Hindlimb muscle (tissue), 1 donor: ENCODE measurements around the gene CSGALNACT2. TPM values are rescaled to one million over a fixed set of nuclear protein-coding genes. Genes with fewer than 3 reads are reported as not detected.
"Not testable (repeated sequence)": the region's sequence is repeated elsewhere in the genome, so short reads cannot be mapped to it uniquely, and the experiment has no call there.

Experiments
- DNase-seq: peaks from one replicate; pipeline ENCODE4 v3.0.0-alpha.2; 2013
- polyA plus RNA-seq: library from polyadenylated mRNA; unstranded; fragments of 120-200 nt; gene quantifications from one replicate; pipeline ENCODE4 v1.2.1, GENCODE V29; 2013; ENCODE audit not compliant: insufficient read length

The CSGALNACT2 gene
- polyA plus RNA-seq, 1 donor: 24.2 TPM

DNA sequence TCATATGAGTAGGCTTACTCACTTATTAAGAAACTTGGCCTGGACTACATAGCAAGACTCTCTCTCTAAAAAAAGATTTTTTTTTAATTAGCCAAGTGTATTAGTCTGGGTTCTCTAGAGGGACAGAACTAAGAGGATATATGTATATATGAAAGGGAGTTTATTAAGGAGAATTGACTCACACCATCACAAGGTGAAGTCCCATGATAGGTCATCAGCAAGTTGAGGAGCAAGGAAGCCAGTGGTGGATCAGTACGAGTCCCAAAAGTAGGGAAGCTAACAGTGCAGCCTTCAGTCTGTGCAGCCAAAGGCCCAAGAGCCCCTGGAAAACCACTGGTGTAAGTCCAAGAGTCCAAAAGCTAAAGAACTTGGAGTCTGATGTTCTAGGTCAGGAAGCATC is 7.7 kb downstream of the CSGALNACT2 start:
- not testable (repeated sequence) for DNase-seq

DNA sequence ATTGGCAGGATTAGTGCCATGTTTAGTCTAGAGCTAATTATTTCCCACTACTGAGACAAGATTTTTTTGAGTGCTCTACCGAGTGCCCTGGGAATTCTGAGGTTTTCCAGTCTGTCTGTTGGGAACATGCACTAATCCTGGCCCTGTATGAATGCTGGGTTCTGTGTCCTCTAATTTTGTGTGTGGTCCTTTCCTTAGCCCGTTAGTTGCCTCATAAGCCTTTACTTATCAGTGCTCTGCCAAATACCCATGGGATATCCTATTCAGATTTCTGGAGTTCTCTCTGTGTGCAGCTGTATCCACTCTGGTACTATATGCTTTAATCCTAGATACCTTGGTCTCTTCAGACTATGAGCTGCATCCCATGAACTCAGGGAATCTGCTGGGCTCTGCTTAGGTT is 13.1 kb downstream of the CSGALNACT2 start:
- no peak for DNase-seq

DNA sequence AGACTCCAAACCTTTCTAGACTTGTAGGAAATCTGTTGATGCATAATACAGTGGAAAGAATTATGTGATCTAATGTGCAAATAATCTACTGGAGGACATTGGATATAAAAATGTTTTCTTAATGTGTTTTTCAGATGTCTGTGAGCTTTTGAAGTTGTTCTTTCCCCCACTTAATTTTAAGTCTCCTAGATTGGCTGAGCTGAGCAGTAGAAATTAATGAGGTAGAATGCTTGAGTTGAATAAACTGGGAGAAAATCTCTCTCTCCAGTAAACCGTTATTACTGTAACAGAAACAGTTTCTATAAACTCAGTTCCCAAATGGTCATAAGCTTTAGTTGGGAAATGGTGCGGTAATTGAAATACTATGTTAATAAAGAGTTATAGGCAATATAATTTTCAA is 15.7 kb downstream of the CSGALNACT2 start:
- peak; percentile 35 for DNase-seq

DNA sequence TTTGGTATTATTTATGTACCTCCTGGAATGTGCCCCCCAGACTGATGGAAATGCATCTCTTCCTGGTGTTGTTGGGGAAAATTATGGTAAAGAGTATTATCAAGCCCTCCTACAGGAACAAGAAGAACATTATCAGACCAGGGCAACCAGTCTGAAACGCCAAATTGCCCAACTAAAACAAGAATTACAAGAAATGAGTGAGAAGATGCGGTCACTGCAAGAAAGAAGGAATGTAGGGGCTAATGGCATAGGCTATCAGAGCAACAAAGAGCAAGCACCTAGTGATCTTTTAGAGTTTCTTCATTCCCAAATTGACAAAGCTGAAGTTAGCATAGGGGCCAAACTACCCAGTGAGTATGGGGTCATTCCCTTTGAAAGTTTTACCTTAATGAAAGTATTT is 17.0 kb downstream of the CSGALNACT2 start:
- no peak for DNase-seq

DNA sequence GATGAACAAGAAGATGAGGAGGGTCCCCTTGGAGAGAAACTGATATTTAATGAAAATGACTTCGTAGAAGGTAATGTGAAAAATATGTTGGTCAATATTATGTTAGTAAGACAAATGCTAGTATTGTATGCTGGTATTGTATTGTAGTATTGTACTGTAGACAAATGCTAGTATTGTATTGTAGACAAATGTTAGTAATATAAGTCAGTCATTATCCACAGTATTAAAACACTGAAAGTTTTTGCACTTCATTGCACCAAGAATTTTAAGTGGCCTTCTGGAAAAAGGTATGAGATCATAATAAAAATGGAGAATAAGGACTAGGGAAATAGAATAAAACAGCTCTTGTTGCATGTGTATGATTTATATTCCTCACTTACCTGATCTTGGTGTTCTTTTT is 17.5 kb downstream of the CSGALNACT2 start:
- no peak for DNase-seq

DNA sequence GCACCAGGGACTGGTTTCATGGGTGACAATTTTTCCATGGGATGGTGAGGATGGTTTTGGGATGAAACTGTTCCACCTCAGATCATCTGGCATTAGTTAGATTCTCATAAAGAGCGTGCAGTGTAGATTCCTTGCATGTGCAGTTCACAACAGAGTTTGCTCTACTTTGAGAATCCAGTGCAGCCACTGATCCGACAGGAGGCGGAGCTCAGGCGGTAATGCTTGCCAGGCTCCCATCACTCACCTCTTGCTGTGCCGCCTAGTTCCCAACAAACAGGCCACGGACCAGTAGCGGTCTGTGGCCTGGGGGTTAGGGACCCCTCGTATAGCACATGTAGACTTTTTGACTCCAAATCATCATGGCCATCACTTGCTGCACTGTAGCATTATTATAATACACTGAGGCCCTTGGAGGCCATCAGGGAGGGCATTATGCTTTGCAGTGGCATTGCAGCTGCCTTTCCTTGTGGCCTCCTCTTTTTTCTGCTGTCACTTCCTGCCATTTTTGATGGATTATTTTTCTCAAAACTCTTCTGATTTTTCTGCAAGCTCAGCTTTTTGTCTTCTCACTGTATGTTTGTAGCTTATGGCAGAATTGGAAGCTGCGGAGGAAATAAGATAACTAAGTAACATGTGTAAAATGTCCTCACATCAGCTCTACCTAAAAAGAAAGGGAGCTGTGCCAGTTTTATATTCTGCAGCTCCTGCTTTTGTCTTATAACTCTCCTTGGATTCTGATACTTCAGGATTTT is 18.5 kb downstream of the CSGALNACT2 start:
- DNase-seq: no peak

DNA sequence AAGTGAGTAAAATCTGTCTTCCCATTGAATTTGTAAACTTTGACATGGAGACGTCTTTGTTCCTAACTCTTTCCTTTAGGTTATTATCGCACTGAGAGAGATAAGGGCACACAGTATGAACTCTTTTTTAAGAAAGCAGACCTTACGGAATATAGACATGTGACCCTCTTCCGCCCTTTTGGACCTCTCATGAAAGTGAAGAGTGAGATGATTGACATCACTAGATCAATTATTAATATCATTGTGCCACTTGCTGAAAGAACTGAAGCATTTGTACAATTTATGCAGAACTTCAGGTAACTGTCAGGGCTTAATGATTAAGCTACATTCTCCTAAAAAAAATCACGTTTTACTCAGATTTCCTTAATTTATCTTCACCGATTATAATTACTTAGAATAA is 20.4 kb downstream of the CSGALNACT2 start:
- DNase-seq: no peak

DNA sequence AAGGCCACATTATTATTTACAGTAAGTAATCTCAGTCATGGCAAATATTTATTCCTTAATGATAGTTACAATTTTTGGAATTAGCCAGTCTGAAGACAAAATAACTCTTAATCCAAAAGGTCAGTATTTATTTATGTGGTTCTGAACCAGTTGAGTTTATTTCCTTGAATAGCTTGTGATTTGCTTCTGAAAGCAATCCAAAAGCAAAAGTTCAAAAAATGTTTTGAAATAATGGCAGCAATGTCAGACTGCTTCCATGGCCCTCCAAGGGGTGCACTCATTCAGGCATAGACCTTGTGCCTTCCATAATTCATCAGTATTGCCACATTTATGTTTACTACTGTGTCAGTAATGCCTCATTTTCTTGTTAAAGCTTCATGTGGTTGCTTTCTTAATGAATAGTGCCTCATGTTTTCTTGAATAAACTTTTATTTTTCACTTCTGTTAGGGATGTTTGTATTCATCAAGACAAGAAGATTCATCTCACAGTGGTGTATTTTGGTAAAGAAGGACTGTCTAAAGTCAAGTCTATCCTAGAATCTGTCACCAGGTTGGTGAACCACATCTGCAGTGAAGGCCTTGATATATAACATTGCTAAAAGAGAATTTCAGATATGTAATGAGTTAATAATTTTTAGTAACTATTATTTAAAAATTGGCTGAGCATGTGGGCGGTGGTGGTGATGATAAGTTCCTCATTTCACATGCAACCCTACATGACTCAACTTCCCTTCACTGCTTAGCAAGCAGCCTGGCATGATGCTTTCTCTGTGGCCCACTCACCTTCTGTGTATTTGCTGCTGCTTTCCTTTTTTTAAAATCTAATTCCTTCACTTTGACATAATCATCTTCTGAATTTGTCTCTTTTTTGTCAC is 22.0 kb downstream of the CSGALNACT2 start:
- DNase-seq: no peak

DNA sequence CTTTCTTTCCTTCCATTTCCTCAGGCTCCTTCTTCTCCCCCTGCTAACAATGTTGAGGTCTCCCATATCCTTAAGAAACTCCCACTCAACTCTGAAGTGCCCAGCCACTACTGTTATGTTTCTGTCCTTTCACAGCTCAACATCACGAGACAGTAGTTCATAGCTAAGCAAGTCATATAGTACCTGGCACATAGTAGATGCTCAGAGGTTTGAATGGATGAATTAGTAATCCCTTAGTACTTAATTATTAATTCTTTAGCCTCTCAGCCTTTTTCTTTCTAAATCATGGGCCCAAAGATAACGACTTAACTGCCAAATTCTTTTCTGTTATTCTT is 22.6 kb downstream of the CSGALNACT2 start:
- no peak for DNase-seq

DNA sequence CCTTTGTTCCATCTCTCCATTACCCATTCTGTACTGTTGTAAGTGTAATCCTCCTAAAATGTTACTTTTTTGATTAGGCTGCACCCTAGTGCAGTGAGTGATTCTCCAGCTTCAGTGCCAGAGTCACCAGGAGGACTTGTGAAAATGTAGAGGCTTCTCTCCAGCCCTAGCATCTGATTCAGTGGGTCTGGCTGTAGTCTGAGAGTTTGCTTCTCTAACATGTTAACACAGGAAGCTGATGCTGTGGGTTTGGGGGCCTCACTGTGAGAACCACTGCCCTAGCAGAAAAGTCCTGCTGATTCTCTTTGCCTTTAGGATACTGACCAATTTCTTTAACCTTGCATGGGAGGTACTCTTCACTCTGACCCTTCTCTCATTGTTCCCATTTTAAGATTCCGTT is 24.4 kb downstream of the CSGALNACT2 start:
- no peak for DNase-seq

DNA sequence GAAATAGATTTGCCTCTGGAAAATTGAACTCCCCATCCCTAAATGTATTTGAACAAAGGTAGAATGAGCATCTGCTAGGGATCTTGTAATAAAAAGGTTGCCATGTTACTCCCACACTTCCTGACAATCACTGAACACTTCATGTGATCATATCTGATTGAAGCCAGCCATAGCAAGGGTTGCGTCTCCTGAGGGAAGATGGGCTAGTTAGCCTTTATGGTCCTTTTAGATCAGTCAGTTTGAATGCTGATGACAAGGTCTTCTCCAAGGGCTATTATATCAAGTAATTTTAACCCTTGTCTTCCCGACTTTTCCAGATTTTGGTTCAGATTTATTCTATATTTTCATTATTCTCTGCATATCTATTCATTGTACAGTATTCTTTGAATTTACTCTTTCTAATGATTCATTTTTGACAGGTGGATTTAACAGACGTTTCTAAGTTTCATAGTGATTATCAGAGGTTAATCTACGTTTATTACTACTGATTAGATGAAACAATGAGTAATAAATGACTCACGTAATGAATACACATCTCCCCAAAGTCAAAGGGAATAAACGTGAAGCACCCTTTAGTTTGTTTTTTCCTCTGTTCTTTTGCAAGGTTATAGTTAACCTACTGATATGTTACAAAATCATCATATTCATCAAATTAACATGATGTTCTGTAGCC is 28.1 kb downstream of the CSGALNACT2 start:
- DNase-seq: no peak

DNA sequence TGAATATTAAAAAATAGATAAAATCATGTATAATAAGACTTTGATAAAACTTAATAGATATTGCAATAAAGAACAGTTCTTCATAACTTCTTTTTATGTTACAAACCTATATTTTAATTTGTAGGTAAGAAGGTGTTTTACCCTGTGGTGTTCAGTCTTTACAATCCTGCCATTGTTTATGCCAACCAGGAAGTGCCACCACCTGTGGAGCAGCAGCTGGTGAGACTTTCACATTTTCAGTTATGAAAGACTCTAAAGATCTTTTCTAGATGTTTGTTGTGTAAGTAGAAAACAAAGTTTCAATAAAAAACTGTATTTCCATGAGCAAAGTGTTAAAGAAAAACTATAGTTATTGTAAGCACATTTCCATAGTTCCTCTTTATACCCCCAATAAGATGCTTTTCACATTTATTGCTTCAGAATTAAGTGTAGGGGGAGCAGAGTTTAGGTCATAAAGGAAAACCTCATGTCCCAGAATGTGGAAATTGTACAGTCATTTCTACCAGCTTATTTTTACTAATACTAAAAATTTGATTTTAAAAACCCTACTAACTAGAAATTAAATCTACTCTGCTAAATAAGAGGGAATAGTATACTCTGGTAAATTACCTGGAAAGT is 28.7 kb downstream of the CSGALNACT2 start:
- no peak for DNase-seq

DNA sequence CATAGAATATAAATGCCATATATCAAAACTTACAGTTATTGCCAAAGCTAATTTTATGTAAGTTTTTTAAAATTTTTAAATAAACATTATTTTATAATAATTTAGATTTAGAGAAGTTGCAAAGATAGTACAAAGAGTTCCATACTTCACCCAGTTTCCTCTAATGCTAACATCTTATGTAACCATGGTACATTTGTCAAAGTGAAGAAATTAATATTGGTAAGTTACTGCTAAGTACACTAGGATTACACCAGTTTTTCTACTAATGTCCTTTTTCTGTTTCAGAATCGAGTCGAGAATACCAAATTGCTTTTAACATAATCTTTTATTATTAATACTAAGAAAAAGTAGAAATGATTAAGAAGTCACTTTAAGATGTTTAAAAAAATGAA is 29.2 kb downstream of the CSGALNACT2 start:
- DNase-seq: no peak

DNA sequence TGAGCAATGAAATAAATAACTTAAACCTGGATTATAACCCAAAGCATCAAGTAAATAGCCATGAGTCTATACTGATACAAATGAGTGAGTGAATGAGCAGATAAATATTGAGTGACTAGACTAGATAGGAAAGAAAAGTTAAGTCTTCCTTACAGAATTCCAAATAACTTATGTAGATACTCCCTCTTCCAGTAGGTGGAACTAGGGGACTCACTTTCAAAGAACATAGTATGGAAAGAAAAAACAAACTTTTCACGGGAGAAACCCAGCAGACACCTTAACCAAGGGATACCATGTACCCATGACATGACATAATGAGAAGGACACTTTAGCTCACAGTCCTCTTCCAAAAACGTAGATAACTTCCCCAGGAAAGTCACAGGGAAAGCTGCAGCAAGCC is 32.2 kb downstream of the CSGALNACT2 start:
- no peak for DNase-seq

DNA sequence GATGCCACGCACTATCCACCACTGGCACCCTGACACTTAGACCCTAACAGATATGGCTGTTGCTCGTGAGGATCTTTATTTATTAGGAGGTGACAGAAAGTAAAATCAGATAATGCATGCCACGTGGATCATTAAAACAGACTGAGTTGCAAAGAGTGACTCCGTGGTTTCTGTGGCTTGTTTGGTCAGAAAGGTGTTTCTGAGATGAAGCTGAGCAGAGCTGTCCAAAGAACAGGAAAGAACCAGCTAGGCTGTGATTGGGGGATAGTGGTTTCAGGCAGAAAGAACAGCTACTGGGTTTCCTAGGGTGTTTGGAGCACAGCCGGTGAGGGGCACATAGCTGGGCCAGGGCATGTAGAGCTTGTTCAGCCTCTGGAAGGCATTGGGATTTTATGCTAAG is 34.4 kb downstream of the CSGALNACT2 start:
- DNase-seq: no peak

DNA sequence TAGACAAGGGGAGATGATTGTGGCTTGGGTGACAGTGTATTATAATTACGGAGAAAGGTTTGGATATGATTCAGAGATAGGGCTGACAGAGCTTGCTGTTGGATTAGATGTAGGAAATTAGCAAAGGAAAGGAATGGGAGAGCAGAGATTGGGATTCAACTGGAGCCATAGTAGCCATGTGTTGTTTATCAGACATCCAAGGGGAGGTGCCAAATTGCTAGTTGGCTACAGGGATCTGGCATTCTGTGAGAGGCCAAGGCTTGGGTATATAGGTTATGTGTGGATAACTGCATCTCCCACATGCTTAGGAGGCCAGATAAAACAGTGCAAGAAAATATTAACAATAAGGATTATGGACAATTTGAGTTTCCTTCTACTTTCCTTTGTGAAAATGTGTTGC is 34.9 kb downstream of the CSGALNACT2 start:
- DNase-seq: no peak

DNA sequence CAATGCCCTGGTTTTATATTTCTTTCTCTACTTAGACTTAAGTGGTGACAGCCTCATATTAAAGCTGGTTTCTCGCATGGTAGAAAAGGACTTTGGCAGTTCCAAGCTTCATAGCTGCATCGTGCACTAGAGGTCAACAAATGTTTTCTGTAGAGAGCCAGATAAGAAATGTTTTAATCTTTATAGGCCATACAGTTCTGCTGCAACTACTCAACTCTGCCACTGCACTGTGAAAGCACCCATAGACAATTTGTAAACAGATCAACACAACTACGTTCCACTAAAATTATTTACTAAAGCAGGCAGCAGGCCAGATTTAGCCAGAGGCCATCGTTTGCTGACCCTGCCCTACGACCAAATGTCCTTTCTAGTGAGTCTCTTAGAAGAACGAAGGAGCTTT is 36.7 kb downstream of the CSGALNACT2 start:
- DNase-seq: no peak

DNA sequence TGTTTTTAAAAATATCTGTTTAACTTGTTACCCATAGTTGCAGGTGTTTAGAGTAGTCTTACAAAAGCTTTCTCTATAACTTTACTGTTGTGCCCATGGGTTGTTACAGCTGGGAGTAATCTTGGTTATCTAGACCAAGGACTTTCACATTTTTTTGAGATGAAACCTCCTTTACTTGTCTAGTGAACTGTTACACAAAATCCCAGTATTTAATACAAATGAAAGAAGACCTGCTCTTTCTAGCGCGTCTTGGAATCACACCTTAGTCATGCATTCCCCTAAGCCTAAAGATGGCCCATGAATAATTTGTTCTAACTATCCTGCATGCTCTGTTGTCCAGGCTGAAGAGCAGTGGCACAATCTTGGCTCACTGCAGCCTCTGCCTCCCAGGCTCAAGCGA is 38.0 kb downstream of the CSGALNACT2 start:
- DNase-seq: no peak

DNA sequence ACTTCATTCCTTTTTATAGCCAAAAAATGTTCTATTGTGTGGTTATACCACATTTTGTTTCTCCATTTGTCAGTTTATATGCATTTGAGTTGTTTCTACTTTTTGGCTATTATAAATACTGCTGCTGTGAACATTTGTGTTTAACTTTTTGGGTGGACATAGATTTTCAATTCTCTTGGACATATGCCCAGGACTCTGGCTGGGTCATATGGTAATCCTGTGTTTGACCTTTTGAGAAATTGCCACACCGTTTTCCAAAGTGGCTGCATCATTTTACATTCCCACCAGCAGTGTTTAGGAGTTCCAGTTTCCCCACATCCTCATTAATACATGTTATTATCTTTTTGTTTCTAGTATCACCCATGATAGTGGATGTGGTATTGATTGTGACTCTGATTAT is 39.4 kb downstream of the CSGALNACT2 start:
- DNase-seq: no peak

DNA sequence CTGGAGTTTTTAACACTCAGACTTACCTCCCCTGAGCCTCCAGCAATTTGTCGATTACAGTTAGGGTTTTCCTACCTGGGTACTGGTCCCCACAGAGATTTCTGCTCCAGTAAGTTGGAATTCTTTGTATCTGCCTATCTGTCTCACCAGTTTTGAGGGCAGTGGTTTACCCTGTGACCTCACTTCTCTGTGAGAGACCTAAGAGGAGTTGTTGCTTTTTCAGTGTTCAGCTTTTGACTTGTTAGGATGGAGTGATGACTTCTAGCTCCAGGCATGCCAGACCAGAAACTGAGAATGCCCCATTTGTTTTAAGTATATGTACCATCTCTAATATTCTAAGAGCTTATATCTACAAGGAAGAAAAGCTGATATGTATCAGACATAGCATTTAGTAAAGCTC is 42.9 kb downstream of the CSGALNACT2 start:
- DNase-seq: no peak

DNA sequence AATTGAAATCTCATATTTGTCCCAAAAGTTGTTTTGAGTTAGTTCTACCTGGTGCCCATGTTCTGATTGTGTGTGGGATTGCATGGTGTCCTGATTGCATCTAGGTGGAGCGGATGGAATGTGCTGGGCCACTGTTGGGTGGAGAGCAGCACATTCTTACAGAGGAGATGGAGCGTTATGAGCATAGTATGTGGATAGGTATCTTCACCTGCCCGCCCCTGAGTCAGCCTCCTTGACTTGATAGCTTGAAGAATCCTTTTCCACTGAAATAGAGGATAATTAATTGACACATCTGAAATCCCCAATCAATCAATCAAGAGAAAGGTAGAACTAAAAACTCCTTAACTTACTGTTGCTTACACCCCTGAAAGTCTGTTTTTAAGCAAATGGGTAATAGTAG is 45.5 kb downstream of the CSGALNACT2 start:
- DNase-seq: not testable (repeated sequence)

DNA sequence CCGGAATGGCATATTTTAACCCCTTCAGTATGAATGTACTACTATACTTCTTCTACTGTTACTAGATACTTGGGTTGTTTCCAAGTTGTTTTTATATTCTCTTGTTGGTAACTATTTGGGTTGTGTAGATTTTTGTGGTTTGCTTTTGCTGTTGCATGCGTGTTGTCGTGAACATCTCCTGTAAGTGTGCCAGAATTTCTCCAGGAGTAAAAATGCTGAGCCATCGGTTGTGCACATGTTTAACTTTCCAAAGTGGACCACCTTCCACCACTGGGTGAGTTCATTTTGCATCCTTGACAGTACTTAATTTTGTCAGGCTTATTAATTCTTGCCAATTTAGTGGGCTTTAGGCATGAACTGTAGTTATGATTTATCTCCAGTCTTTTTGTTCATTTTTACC is 47.9 kb downstream of the CSGALNACT2 start:
- no peak for DNase-seq

DNA sequence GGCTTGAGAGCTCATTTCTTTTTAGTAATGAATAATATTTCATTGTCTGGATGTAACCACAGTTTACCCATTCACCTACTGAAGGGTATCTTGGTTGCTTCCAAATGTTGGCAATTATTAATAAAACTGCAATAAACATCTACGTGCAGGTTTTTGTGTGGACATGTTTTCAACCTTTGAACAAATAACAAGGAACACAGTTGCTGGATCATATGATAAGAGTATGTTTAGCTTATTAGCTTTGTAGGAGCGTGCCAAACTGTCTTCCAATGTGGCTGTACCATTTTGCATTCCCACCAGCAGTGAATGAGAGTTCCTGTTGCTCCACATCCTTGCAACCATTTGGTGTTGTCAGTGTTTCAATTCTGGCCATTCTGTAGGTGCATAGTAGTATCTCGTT is 49.0 kb downstream of the CSGALNACT2 start:
- no peak for DNase-seq
